HepG2 (cell line): ENCODE results near the gene FGF19. TPM values are rescaled to one million over a fixed set of nuclear protein-coding genes. Genes with fewer than 3 reads are reported as not detected.

Experiments
- ATF5 ChIP-seq: sonication (generic); formaldehyde crosslinking; IDR thresholded peaks from 2 replicates; pipeline ENCODE4 v1.4.0; 2020; ENCODE audit warnings: mild to moderate bottlenecking, low read depth, missing genetic modification reagents
- FOXA3 ChIP-seq: IDR thresholded peaks from 2 replicates; pipeline ENCODE4 v1.6.1; 2016; ENCODE audit warnings: missing genetic modification reagents, missing compliant biosample characterization
- HES4 ChIP-seq: sonication (generic); formaldehyde crosslinking; IDR thresholded peaks from 2 replicates; pipeline ENCODE4 v1.9.0; 2021; ENCODE audit warnings: mild to moderate bottlenecking, missing genetic modification reagents, borderline replicate concordance
- ISX ChIP-seq: sonication (generic); formaldehyde crosslinking; conservative IDR thresholded peaks from 2 replicates; pipeline ENCODE4 v1.5.0; 2020; ENCODE audit warnings: missing genetic modification reagents
- JUND ChIP-seq: sonication (generic); formaldehyde crosslinking; IDR thresholded peaks from 2 replicates; pipeline ENCODE4 v1.8.0; 2022; ENCODE audit warnings: mild to moderate bottlenecking, missing genetic modification reagents
- PATZ1 ChIP-seq: sonication (generic); formaldehyde crosslinking; IDR thresholded peaks from 2 replicates; pipeline ENCODE4 v1.4.0; 2020; ENCODE audit warnings: missing genetic modification reagents
- PAX8 ChIP-seq: sonication (generic); formaldehyde crosslinking; IDR thresholded peaks from 2 replicates; pipeline ENCODE4 v1.8.0; 2022; ENCODE audit warnings: mild to moderate bottlenecking, missing genetic modification reagents, borderline replicate concordance
- PHF21A ChIP-seq: sonication (generic); formaldehyde crosslinking; IDR thresholded peaks from 2 replicates; pipeline ENCODE4 v1.5.0; 2020; ENCODE audit warnings: mild to moderate bottlenecking, missing genetic modification reagents
- POGK ChIP-seq: sonication (generic); formaldehyde crosslinking; conservative IDR thresholded peaks from 2 replicates; pipeline ENCODE4 v1.8.0; 2022; ENCODE audit warnings: mild to moderate bottlenecking, moderate library complexity, missing genetic modification reagents
- SALL1 ChIP-seq: sonication (generic); formaldehyde crosslinking; IDR thresholded peaks from 2 replicates; pipeline ENCODE4 v1.8.0; 2022; ENCODE audit warnings: mild to moderate bottlenecking, missing genetic modification reagents
- TEAD3 ChIP-seq: optimal IDR thresholded peaks from 2 replicates; pipeline ENCODE3; 2016; ENCODE audit warnings: borderline replicate concordance
- THAP7 ChIP-seq: sonication (generic); formaldehyde crosslinking; IDR thresholded peaks from 2 replicates; pipeline ENCODE4 v1.8.1; 2023; ENCODE audit warnings: mild to moderate bottlenecking, missing genetic modification reagents
- ZFAT ChIP-seq: sonication (generic); formaldehyde crosslinking; conservative IDR thresholded peaks from 2 replicates; pipeline ENCODE4 v1.8.1; 2023; ENCODE audit warnings: missing genetic modification reagents, inconsistent platforms
- ZMYM4 ChIP-seq: sonication (generic); formaldehyde crosslinking; IDR thresholded peaks from 2 replicates; pipeline ENCODE4 v1.8.1; 2023; ENCODE audit warnings: mild to moderate bottlenecking, missing genetic modification reagents
- ZNF44 ChIP-seq: sonication (generic); formaldehyde crosslinking; IDR thresholded peaks from 2 replicates; pipeline ENCODE4 v1.5.1; 2020; ENCODE audit warnings: mild to moderate bottlenecking, missing genetic modification reagents
- ZNF773 ChIP-seq: sonication (generic); formaldehyde crosslinking; IDR thresholded peaks from 2 replicates; pipeline ENCODE4 v1.4.0; 2020; ENCODE audit warnings: missing genetic modification reagents, borderline replicate concordance
- polyA plus RNA-seq, 8 experiments: library from polyadenylated mRNA; depleted of rRNA in 3 of 8; stranded (reverse) in 7 of 8; unstranded in 1 of 8; fragments of >200 nt; fragmentation: Illumina TruSeq in 4 of 8; extraction: Trizol in 4 of 8; gene quantifications; 2 replicates each; pipeline versions ENCODE4 v1.2.1 to v1.2.3, GENCODE V29; 2011 to 2016; ENCODE audit warnings: low read depth in 4 of 8, missing spikeins in 1 of 8, mixed read lengths in 1 of 8; ENCODE audit not compliant: insufficient read depth in 1 of 8
- total RNA-seq, 5 experiments: library from RNA; depleted of rRNA; stranded (reverse); fragments of >200 nt; fragmentation: Illumina TruSeq; extraction: Trizol; gene quantifications; 2 replicates each; pipeline ENCODE4 v1.2.3, GENCODE V29; 2016; ENCODE audit warnings: low read depth in 1 of 5

FGF19 gene
- total and polyA plus RNA-seq, 2 of the 13 experiments (the other 11 are each of a cell fraction or from before 2014, with no cell fraction given) = 0.07 TPM; not detected in 1

GRCh38 chr11:69683764-69684333, 20.0 kb downstream of the FGF19 start (continued):
- TF ChIP-seq ATF5 (CRISPR knock-in tag) (no peak), THAP7 (CRISPR knock-in tag) (no peak), POGK (CRISPR knock-in tag) (no peak), FOXA3 (CRISPR knock-in tag) (0 out of 2 replicates have a peak, but pooled peaks have one; percentile 9), TEAD3 (peak; percentile 36), HES4 (CRISPR knock-in tag) (no peak), SALL1 (CRISPR knock-in tag) (peak; percentile 72), PATZ1 (peak; percentile 37; the same call in 1 of the 2 replicates), ZMYM4 (CRISPR knock-in tag) (0 out of 2 replicates have a peak, but pooled peaks have one; percentile 39), ZFAT (no peak), PAX8 (no peak), JUND (CRISPR knock-in tag) (no peak), PHF21A (CRISPR knock-in tag) (peak; percentile 54; the same call in 1 of the 2 replicates), ZNF44 (CRISPR knock-in tag) (no peak), ZNF773 (CRISPR knock-in tag) (no peak), ISX (CRISPR knock-in tag) (no peak)
